Upper lobe of right lung (tissue), 1 donor: Measurements from ENCODE around the gene ZNF354C. TPM values are rescaled to one million over a fixed set of nuclear protein-coding genes. Genes with fewer than 3 reads are reported as not detected.

Experiments
- ATAC-seq: fragments of 200-7000 bp; cut with Tn5 transposase; one replicate; pipeline ENCODE4 v1.9.1; 2020; ENCODE audit warnings: mild to moderate bottlenecking, moderate library complexity
- DNase-seq: peaks from one replicate; pipeline ENCODE4 v3.0.0-alpha.2; 2020
- H3K27ac ChIP-seq: fragments of 200-600 bp; one replicate; pipeline ENCODE4 v1.8.0; 2022
- H3K27me3 ChIP-seq: fragments of 200-600 bp; one replicate; pipeline ENCODE4 v1.8.0; 2022; ENCODE audit warnings: mild to moderate bottlenecking
- H3K36me3 ChIP-seq: fragments of 200-600 bp; one replicate; pipeline ENCODE4 v1.8.0; 2022
- H3K4me1 ChIP-seq: fragments of 200-600 bp; one replicate; pipeline ENCODE4 v1.8.0; 2022
- H3K4me3 ChIP-seq: fragments of 200-600 bp; one replicate; pipeline ENCODE4 v1.8.0; 2022; ENCODE audit warnings: mild to moderate bottlenecking
- H3K9me3 ChIP-seq: fragments of 200-600 bp; one replicate; pipeline ENCODE4 v1.8.0; 2022
- CTCF ChIP-seq: fragments of 200-600 bp; IDR thresholded peaks from one replicate; pipeline ENCODE4 v1.8.0; 2022; ENCODE audit warnings: antibody characterized with exemption
- intact Hi-C: fragments of 100-400 bp; cut with DNase I; formaldehyde crosslinking; loops from one replicate; pipeline ENCODE4 v1.11.0; 2022
- long read RNA-seq: library from polyadenylated mRNA; unstranded; transcript quantifications from one replicate; pipeline ENCODE4 v2.0.0, GENCODE V29; 2021
- total RNA-seq: library from RNA; stranded (reverse); fragmentation: NEBNext Ultra II Directional; extraction: Animal tissue kit (Norgen Biotek cat#: 25700); gene quantifications from one replicate; pipeline ENCODE4 v1.2.1, GENCODE V29; 2021
- donor health status: DM: no; HTN: yes; CAD: no; lungs with severe emphysema.

Gene ZNF354C
- total RNA-seq: 6.7 TPM
- long read RNA-seq, full-length matches to known transcripts: 7 of 9 reads
- long read RNA-seq, partial matches to known transcripts: 0 of 9 reads
- long read RNA-seq, other reads (novel, unspliced or antisense): 2 of 9 reads

GRCh38 chr5:179060116-179061008 lies at the start of gene ZNF354C:
TSS of gene ZNF354C (plus strand) at chr5:179060373. CDS start at chr5:179062069, 1,696 bp downstream.
- DNase-seq: peak; percentile 96
- Histone ChIP-seq H3K4me1 (peaks cover 12% of the 10 kb centered on the region), H3K4me3 (peak within 1 kb of the TSS; percentile 94), H3K27ac (peak within 1 kb of the TSS; percentile 70), H3K9me3 (peaks cover under 1% of the 10 kb centered on the region), H3K27me3 (no peaks in the 10 kb centered on the region), H3K36me3 (no peaks in the 10 kb centered on the region)
- intact Hi-C loops: no loop called here
- no peak for TF ChIP-seq CTCF
- ATAC-seq: peak; percentile 99

- Histone ChIP-seq H3K36me3 (peaks cover 24% of the 10 kb centered on the region), H3K27ac (peak within 1 kb of the TSS; percentile 86), H3K27me3 (no peaks in the 10 kb centered on the region), H3K4me1 (peaks cover 8% of the 10 kb centered on the region), H3K4me3 (peak within 1 kb of the TSS; percentile 76), H3K9me3 (peaks cover 1% of the 10 kb centered on the region)
- TF ChIP-seq CTCF: no peak
- intact Hi-C loops: no loop called here
- DNase-seq (peak; percentile 97), ATAC-seq (peak; percentile 99)
Measured at GRCh38 chr5:179023528-179024189, 36.5 kb upstream of the ZNF354C start, which contains the start of gene ZNF879. TSS of gene ZNF879 (plus strand) at chr5:179023804. CDS start at chr5:179025005, 1,201 bp downstream.

- Histone ChIP-seq H3K4me1 (no peaks in the 10 kb centered on the region), H3K9me3 (peaks cover 89% of the 10 kb centered on the region), H3K27ac (no peak overlapping the region), H3K27me3 (no peaks in the 10 kb centered on the region), H3K4me3 (no peak overlapping the region), H3K36me3 (peaks cover 45% of the 10 kb centered on the region)
- no peak for DNase-seq
- TF ChIP-seq CTCF: no peak
- intact Hi-C loops: no loop called here
- ATAC-seq: no peak
Measured at GRCh38 chr5:179033004-179033580, 27.1 kb upstream of the ZNF354C start.

- TF ChIP-seq CTCF: no peak
- intact Hi-C loops: no loop called here
Measured at GRCh38 chr5:179044765-179045164, 15.4 kb upstream of the ZNF354C start.

GRCh38 chr5:179051784-179052183 lies 8.4 kb upstream of the ZNF354C start:
- ATAC-seq (peak; percentile 64), DNase-seq (no peak)
- TF ChIP-seq CTCF: no peak
- no peak overlapping the region for H3K4me3 ChIP-seq
- no peaks in the 10 kb centered on the region for H3K4me1 ChIP-seq
- no peaks in the 10 kb centered on the region for H3K9me3 ChIP-seq
- H3K27ac ChIP-seq: no peak overlapping the region
- no peaks in the 10 kb centered on the region for H3K27me3 ChIP-seq
- intact Hi-C loops: no loop called here
- H3K36me3 ChIP-seq: no peaks in the 10 kb centered on the region

More at GRCh38 chr5:179044765-179045164, 15.4 kb upstream of the ZNF354C start:
- H3K4me3 ChIP-seq: no peak overlapping the region
- no peak overlapping the region for H3K27ac ChIP-seq
- no peak for ATAC-seq
- DNase-seq: no peak
- peaks cover 5% of the 10 kb centered on the region for H3K9me3 ChIP-seq
- H3K27me3 ChIP-seq: no peaks in the 10 kb centered on the region
- H3K36me3 ChIP-seq: no peaks in the 10 kb centered on the region
- H3K4me1 ChIP-seq: no peaks in the 10 kb centered on the region
